Hindlimb muscle (tissue), 1 donor: ENCODE measurements around the gene SLC39A1. TPM values are rescaled to one million over a fixed set of nuclear protein-coding genes. Genes with fewer than 3 reads are reported as not detected.
A peak's percentile ranks its signal among the peaks of the same experiment; 100 is the strongest.
"Not testable (repeated sequence)": the region's sequence is repeated elsewhere in the genome, so short reads cannot be mapped to it uniquely, and the experiment has no call there.

Source experiments
- DNase-seq: peaks from one replicate; pipeline ENCODE4 v3.0.0-alpha.2; 2013
- polyA plus RNA-seq: library from polyadenylated mRNA; unstranded; fragments of 120-200 nt; gene quantifications from one replicate; pipeline ENCODE4 v1.2.1, GENCODE V29; 2013; ENCODE audit not compliant: insufficient read length

Gene SLC39A1
- polyA plus RNA-seq, 1 donor, result 43.9 TPM

DNA sequence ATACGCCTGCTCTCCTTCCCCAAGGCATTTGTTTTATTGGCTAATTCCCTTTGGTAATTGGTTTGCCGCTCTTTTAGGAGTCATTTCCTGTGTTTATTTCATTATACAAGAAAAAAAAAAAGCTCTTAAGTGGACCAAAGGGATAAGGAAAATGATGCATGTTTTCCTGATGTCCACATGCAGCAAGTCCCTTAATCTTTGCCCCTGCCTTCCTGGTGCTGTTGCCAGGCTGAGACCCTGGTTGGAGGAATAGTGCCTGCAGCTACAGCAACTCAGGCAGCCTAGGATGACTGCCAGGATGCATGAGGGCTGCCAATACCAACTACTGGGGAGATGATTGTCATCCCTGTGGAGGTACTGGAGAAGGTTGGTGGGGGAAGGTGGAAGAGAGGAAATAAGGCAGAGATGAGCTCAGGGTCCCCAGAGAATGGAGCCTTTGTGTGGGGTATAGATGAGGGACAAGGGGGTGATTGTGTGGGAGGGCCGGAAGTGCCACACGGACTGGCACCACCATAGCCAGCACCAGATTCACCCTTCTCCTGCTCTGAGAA is 34.5 kb downstream of the SLC39A1 start:
- DNase-seq, result no peak

DNA sequence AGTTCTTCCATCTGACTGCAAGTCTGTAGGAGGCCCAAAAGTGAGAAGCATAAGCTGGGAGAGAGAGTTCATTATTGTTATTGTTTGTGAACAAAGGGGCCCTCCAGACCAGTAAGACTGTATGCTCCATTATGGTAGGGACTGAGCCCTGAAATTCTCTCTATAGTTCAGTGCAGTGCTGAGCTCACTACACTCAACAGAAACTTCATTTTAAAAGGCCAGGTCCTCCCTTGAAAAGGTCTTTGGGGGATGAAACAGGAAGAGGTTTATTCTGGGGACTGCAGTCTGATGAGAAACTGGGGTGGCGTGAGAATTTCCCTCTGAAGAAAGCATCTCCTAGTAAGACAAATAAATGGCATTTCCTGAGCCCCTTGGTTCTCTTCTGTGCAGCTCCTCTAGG is 35.1 kb downstream of the SLC39A1 start:
- DNase-seq, result no peak

DNA sequence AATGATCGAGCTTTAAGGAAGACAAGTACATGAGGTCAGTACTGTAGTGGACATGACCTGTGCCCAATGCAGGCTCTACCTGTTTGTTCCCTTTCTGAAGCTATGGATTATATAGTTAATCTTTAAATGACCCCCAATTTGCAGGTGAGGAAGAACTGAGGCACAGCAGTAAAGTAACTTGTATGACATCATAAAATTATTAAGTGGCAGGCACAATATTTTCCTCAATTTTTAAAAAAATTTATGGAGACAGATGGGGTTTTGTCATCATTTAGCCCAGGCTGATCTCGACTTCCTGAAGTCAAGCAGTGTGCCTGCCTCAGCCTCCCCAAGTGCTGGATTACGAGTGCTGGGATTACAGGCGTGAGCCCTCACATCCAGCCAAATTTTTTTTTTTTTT is 36.9 kb downstream of the SLC39A1 start:
- no peak for DNase-seq

DNA sequence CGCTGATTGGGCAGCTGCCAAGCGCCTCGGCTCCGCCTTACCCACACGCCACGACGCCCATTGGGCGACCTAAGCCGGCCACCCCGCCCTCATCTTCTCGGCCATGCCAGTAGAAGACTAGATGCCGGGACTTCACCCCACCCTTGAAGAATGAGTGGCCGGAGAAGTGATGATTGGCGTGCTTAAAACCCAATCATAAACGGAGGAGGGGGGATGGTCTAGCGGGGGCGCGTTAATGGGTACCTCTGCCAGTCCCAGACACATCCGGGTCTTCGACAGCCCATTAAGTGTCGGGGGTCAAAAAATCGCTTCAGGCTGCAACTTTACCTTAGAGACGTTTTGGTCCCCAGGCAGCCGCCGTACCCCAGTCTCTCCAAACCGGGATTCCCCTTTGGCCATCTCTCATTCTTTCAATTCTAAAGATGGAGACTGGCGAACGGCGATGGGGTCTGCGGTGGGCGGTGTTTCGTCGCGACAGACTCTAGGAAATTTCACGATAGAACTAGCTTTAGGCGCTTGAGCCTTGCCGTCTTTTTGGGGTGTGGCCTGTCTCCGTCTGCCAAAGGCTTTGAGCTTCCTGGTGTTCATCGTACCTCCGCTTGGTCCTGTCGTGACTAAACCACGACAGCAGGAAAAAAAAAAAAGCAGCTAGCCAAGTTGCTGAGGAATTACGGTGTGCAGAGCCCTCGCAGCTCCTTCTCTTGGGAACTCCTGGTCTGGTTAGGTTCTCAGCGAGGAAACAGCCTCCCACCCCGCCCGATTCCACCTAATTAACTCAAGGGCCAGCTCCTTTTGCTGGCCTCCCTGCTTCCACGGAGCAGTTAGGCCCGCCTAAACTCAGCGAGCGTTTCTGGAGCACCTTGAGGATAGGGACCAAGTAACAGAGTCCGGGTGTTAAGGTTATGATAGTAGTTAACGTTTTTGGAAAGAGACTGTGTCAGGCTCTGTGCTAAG is 40.1 kb downstream of the SLC39A1 start, which contains the start of gene GATAD2B:
Gene GATAD2B (minus strand): TSS at position 1 of the 954 bp plus-strand sequence. CDS start 94,625 bp downstream, outside the sequence.
- DNase-seq, result peak; percentile 99

DNA sequence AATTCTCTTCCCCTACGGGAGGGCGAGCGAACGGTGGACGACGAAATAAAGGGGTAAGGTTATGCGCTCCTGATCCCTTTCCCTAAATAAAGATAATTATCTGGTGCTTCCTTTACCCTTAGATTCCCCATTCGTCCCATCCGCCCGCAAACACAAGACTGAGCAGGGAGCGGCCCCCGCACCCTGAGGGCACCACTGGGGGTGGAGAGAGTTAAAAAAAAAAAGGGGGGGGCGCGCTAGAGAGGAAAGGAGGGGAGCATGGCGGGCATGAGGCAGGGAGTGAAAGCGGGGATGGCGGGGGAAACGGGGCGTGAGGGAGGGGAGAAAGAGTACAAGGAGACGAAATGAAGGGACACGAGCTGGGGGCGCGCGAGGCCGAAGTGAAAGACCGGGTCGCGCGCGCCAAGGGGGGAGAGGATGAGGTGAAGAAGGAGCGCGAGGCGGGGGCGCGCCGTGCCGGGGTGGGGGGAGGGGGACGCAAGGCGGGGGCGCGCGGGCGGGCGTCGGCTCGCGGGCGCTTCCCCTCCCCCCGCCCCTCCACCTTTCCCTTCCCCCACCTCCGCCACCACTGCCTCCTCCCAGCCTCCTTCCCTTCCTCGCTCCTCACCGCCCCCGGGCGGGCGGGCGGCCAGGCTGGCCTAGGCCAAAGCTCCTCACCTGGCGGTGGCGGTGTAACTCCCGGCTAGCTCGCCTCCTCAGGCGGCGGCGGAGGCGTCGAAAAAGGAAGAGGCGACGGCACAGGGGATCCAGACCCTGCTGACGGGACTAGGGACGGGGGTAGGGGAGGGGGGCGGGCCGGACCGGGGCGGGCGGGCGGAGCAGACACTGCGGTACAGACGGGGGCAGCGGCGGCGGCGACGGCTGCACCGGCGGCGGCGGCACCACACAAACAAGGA is 41.0 kb downstream of the SLC39A1 start:
- DNase-seq, result no peak

DNA sequence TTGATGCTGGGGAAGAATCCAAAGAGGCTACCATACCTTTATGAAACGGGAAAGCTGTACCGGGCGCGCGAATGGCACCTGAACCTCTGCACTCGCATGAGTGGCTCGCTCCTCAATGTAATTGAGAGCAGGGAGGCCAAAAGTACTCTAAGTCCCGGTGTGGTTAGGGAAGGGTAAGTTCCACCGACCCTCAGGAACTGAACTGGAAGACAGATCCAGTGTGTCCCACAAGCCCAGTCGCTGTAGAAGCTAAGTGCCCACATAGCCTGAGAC is 41.6 kb downstream of the SLC39A1 start:
- no peak for DNase-seq

DNA sequence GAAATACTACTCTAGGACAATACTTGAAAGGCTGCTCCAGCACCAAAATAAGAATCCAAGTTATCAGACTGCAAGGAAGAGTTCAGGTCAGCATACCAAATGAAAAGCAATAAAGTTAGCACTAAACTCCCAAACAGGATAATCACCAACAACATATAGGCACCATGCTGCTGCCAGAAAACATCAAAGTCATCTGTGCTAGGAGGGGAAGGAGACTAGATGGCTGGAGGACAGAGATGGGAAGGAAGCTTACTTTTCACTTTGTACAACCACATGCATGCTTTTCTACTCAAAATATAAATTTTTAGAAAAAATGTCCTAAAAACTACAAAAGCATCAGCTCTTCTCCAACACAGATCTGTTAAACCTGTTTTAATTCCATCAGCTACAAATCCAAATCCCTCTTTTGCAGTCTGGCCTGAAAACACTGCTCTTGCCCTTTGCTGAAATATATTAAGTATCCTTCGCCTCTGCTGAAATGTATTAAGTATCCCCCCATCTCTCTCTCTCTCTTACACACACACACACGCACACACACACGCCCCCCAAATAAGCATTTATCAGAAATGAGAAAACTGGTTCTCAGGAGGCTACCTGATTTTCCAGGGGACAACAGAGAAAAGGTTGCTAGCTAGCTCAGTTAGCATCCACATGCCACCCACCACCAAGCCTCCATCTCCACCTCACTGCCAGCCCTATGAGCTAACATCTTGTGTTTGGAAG is 42.1 kb downstream of the SLC39A1 start:
- DNase-seq, result no peak

DNA sequence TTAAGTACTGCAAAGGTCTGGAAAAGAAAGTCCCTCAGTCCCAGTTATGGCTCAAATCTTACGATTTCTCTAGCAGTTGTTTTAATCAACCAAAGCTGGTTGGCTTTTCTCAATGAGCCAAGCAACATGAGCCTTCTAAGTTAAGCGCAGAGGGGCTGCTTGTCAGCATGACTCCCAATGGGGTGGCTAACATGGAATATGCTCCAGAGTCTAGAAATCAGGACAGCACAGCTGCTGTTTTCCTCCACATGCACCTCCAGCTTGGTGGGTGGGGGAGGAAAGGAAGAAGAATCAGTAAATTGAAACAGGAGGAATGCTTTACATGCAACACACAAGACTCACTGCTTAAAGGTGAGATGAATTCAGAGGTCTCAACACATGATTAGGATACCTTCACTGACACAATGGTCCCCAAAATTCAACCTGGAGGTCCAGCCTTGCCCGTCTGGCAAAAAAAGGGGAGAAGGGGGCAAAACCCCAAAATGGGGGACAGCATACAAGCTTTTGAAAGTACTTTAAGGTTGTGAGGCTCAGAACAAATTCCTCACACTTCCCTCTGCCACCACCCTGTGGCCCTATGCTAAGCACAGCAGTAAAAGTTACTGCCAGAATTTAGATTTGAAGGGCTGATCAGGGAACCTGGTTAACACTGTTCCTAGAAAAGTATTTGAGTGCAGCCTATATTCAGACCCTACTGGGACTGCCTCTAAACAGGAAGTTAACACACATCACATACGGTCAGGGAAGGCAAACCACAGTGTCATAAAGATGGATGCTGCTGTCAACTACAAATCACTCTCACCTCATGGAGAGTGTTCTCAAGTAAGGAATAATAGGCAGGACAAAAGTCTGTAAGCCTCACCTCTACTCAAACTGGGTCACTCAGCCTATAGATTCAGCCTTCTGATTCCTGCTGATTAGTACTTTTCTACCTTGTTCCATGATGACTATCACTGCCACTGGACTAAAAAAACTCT is 43.2 kb downstream of the SLC39A1 start:
- DNase-seq, result no peak

DNA sequence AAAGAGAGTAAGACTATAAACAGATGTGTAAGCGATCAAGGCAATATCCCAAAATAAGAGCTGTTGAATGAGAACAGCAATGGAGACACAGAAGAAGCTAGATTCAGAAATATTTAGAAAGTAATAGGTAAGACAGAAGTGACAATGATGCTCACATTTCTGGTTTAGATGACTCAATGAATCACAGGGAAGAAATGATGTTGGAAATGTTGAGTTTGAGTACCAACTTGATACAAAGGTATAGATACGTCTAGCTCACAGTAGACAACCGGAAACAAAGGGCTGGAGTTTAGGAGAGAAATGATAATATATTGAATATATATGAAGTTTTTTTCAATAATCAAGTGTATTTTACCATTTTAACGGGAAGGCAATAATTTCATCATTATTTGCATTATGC is 47.0 kb downstream of the SLC39A1 start:
- DNase-seq, result no peak

DNA sequence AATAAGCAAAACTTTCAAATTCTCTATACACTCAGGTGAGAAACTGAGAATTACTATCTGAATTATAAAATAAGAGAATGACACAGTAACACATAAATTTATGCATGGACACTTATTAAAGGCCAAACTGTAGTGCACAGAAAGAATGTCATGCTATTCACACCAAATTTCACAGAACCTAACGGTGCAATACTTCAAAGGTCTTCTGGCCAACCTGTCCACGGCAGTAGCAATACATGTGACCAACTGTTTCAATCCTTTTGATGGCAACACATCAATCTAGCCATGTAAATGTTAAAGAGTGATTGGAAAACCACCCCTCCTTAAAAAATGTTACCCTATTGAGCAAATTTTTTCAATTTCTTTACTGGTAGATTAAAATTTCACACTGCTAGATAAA is 51.0 kb downstream of the SLC39A1 start:
- DNase-seq, result no peak

DNA sequence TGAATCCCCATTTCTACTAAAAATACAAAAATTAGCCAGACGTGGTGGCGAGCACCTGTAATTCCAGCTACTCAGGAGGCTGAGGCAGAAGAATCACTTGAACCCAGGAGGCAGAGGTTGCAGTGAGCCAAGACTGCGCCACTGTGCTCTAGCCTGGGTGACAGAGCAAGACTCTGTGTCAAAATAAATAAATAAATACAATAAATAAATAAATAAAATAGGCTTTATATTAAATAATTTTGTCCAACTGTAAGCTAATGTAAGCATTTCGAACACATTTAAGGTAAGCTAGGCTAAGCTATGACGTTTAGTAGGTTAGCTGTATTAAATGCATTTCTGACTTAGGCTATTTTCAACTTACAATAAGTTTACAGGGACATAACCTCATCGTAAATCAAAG is 52.8 kb downstream of the SLC39A1 start:
- DNase-seq, result not testable (repeated sequence)

Other genes with a start within 250 kb of the SLC39A1 start
- gene INTS3, start 235.5 kb downstream of the SLC39A1 start, polyA plus RNA-seq, result 45.5 TPM
- gene SLC27A3, start 188.1 kb downstream of the SLC39A1 start, polyA plus RNA-seq, result 23.7 TPM
- gene GATAD2B, start 40.6 kb downstream of the SLC39A1 start, polyA plus RNA-seq, result 19.6 TPM
- 39.7 TPM for gene DENND4B, start 16.8 kb downstream of the SLC39A1 start, polyA plus RNA-seq
- gene CRTC2, start 4.9 kb downstream of the SLC39A1 start, polyA plus RNA-seq, result 23.3 TPM
- 16.1 TPM for gene CREB3L4, start 4.4 kb upstream of the SLC39A1 start, polyA plus RNA-seq
- 72.1 TPM for gene JTB, start 14.1 kb upstream of the SLC39A1 start, polyA plus RNA-seq
- 74.0 TPM for gene RAB13, start 22.8 kb upstream of the SLC39A1 start, polyA plus RNA-seq
- gene RPS27, start 27.2 kb upstream of the SLC39A1 start, polyA plus RNA-seq, result 3,171 TPM
- gene NUP210L, start 191.5 kb upstream of the SLC39A1 start, polyA plus RNA-seq, result not detected
- 319 TPM for gene TPM3, start 228.6 kb upstream of the SLC39A1 start, polyA plus RNA-seq
- gene CFAP141, start 242.8 kb upstream of the SLC39A1 start, polyA plus RNA-seq, result not detected